ENCODE measurements around the gene LHFPL3. TPM values are rescaled to one million over a fixed set of nuclear protein-coding genes. Genes with fewer than 3 reads are reported as not detected.

The LHFPL3 gene
- polyA plus RNA-seq, 1 of the 3 experiments (the other 2 are of a cell fraction) = not detected

DNA sequence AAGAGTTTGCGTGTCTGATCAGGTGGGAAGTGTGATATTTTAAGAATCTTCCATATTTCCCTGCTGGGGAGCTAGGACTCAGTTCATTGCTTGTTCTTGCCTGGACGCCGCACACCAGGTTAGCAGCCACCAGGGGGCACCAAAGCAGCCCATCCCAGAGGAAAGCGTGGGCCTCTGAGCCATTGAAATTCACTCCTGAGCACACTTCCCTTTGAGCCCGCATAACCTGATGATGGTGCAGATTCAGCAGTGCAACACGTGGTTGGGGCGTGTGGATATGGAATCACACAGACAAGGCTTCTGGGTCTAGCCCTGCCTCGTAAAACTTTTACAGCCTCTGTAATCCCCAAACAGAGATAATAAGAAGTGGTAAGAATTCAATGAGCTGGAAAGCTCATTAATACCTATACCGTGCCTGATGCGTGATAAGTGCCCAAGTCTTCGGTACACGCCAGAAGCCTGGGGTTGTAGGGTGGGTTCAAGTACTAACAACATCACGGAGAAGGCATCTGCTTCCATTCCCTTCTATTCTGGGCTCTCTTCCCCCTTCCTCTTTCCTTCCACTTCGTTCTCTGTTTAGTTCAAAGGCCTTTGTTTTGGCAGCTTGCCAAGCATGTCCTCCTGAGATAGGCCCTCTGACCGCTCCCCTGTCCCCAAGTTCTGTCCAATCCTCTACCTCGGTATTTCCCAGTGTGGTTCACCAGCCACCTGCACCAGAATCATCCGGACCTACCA is 555.5 kb downstream of the LHFPL3 start:
- Histone ChIP-seq H3K9me3 (0 out of 2 replicates have a peak, but pooled peaks cover 5% of the 10 kb centered on the region), H3K9ac (no peak overlapping the region), H3K27me3 (ENCODE audit: insufficient read depth) (peaks cover 26% of the 10 kb centered on the region; the same call in 1 of the 2 replicates), H3K4me3 (ENCODE audit: low read depth in 2 of 2, low read length in 1 of 2) (no peak overlapping the region), H3K79me2 (ENCODE audit: insufficient read depth) (no peaks in the 10 kb centered on the region), H3K36me3 (replicated peaks in 1 of 2; ENCODE audit: control insufficient read depth in 1 of 2, insufficient read depth in 2 of 2, low read length in 1 of 2) (no peaks in the 10 kb centered on the region), H3K27ac (ENCODE audit: low read depth in 2 of 2, low read length in 1 of 2) (no peak overlapping the region), H3F3A (replicated peaks; ENCODE audit: insufficient read depth) (no peaks in the 10 kb centered on the region), H4K20me1 (ENCODE audit: insufficient read depth) (no peaks in the 10 kb centered on the region), H3K4me1 (ENCODE audit: control insufficient read depth in 1 of 2, insufficient read depth in 2 of 2, low read depth in 1 of 2, low read length in 1 of 2) (no peaks in the 10 kb centered on the region; a peak in 1 of 4 replicates), H3K4me2 (peak overlapping the region; percentile 6; the same call in 1 of the 2 replicates), H2AFZ (ENCODE audit: low read depth) (peak overlapping the region; percentile 68; the same call in 1 of the 2 replicates), H3K9me2 (no peaks in the 10 kb centered on the region)
- POLR2A ChIA-PET = interaction anchor here (1.1 kb wide), 1 partner anchor 35 kb away, joined by 3 read pairs; no protein-coding TSS in a partner anchor
- CTCF ChIA-PET = interaction anchor here (0.6 to 12.8 kb wide), 59 partner anchors 9 to 1592 kb away, joined by 3 to 374 read pairs (median 4); partner anchors contain the start of gene LHFPL3
- DNase-seq = peak; percentile 84
- TF ChIP-seq NRF1 (IDR thresholded peaks at IDR 0.05; ENCODE audit: low read depth, low read length) = 0 out of 2 replicates have a peak, but pooled peaks have one; percentile 18
- TF ChIP-seq RAD21 (IDR thresholded peaks at IDR 0.05; ENCODE audit: low read length) = peak; percentile 84
- no peak; the same call in 1 of the 2 replicates for TF ChIP-seq ELF1 (IDR thresholded peaks at IDR 0.05)
- TF ChIP-seq, protein P1, sequence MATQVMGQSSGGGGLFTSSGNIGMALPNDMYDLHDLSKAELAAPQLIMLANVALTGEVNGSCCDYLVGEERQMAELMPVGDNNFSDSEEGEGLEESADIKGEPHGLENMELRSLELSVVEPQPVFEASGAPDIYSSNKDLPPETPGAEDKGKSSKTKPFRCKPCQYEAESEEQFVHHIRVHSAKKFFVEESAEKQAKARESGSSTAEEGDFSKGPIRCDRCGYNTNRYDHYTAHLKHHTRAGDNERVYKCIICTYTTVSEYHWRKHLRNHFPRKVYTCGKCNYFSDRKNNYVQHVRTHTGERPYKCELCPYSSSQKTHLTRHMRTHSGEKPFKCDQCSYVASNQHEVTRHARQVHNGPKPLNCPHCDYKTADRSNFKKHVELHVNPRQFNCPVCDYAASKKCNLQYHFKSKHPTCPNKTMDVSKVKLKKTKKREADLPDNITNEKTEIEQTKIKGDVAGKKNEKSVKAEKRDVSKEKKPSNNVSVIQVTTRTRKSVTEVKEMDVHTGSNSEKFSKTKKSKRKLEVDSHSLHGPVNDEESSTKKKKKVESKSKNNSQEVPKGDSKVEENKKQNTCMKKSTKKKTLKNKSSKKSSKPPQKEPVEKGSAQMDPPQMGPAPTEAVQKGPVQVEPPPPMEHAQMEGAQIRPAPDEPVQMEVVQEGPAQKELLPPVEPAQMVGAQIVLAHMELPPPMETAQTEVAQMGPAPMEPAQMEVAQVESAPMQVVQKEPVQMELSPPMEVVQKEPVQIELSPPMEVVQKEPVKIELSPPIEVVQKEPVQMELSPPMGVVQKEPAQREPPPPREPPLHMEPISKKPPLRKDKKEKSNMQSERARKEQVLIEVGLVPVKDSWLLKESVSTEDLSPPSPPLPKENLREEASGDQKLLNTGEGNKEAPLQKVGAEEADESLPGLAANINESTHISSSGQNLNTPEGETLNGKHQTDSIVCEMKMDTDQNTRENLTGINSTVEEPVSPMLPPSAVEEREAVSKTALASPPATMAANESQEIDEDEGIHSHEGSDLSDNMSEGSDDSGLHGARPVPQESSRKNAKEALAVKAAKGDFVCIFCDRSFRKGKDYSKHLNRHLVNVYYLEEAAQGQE (IDR thresholded peaks at IDR 0.05; ENCODE audit: low read depth, low read length) = no peak
- TF ChIP-seq POLR2AphosphoS5 (IDR thresholded peaks at IDR 0.05; ENCODE audit: low read depth, low read length) = no peak
- TF ChIP-seq SMC3 (IDR thresholded peaks at IDR 0.05; ENCODE audit: low read depth, low read length) = peak; percentile 97
- TF ChIP-seq, protein P2, sequence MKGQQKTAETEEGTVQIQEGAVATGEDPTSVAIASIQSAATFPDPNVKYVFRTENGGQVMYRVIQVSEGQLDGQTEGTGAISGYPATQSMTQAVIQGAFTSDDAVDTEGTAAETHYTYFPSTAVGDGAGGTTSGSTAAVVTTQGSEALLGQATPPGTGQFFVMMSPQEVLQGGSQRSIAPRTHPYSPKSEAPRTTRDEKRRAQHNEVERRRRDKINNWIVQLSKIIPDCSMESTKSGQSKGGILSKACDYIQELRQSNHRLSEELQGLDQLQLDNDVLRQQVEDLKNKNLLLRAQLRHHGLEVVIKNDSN (IDR thresholded peaks at IDR 0.05; ENCODE audit: borderline replicate concordance, low read depth) = peak; percentile 47; the same call in 1 of the 2 replicates
- TF ChIP-seq, protein P3, sequence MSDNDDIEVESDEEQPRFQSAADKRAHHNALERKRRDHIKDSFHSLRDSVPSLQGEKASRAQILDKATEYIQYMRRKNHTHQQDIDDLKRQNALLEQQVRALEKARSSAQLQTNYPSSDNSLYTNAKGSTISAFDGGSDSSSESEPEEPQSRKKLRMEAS (IDR thresholded peaks at IDR 0.05; ENCODE audit: low read depth) = peak; percentile 88
- no peak for TF ChIP-seq TAF1 (IDR thresholded peaks at IDR 0.05; ENCODE audit: borderline replicate concordance, low read depth, low read length)
- TF ChIP-seq MXI1 (IDR thresholded peaks at IDR 0.05; ENCODE audit: low read depth, low read length) = peak; percentile 81; the same call in 1 of the 2 replicates
- TF ChIP-seq, protein P4, sequence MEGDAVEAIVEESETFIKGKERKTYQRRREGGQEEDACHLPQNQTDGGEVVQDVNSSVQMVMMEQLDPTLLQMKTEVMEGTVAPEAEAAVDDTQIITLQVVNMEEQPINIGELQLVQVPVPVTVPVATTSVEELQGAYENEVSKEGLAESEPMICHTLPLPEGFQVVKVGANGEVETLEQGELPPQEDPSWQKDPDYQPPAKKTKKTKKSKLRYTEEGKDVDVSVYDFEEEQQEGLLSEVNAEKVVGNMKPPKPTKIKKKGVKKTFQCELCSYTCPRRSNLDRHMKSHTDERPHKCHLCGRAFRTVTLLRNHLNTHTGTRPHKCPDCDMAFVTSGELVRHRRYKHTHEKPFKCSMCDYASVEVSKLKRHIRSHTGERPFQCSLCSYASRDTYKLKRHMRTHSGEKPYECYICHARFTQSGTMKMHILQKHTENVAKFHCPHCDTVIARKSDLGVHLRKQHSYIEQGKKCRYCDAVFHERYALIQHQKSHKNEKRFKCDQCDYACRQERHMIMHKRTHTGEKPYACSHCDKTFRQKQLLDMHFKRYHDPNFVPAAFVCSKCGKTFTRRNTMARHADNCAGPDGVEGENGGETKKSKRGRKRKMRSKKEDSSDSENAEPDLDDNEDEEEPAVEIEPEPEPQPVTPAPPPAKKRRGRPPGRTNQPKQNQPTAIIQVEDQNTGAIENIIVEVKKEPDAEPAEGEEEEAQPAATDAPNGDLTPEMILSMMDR (IDR thresholded peaks at IDR 0.05) = peak; percentile 99
- TF ChIP-seq, protein P5, sequence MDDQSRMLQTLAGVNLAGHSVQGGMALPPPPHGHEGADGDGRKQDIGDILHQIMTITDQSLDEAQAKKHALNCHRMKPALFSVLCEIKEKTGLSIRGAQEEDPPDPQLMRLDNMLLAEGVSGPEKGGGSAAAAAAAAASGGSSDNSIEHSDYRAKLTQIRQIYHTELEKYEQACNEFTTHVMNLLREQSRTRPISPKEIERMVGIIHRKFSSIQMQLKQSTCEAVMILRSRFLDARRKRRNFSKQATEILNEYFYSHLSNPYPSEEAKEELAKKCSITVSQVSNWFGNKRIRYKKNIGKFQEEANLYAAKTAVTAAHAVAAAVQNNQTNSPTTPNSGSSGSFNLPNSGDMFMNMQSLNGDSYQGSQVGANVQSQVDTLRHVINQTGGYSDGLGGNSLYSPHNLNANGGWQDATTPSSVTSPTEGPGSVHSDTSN (IDR thresholded peaks at IDR 0.05) = no peak
- TF ChIP-seq EZH2phosphoT487 (IDR thresholded peaks at IDR 0.05; ENCODE audit: borderline replicate concordance, low read depth) = no peak
- 39% methylated on average over 17 of the region's 17 CpGs for WGBS (ENCODE audit: low lambda C conversion rate)

All from SK-N-SH (cell line).